ENCODE results near the gene NAP1L1. TPM values are rescaled to one million over a fixed set of nuclear protein-coding genes. Genes with fewer than 3 reads are reported as not detected.

The NAP1L1 gene
- total RNA-seq, 4 donors from 2014 or later, result 389 to 540 (median 445) TPM

DNA sequence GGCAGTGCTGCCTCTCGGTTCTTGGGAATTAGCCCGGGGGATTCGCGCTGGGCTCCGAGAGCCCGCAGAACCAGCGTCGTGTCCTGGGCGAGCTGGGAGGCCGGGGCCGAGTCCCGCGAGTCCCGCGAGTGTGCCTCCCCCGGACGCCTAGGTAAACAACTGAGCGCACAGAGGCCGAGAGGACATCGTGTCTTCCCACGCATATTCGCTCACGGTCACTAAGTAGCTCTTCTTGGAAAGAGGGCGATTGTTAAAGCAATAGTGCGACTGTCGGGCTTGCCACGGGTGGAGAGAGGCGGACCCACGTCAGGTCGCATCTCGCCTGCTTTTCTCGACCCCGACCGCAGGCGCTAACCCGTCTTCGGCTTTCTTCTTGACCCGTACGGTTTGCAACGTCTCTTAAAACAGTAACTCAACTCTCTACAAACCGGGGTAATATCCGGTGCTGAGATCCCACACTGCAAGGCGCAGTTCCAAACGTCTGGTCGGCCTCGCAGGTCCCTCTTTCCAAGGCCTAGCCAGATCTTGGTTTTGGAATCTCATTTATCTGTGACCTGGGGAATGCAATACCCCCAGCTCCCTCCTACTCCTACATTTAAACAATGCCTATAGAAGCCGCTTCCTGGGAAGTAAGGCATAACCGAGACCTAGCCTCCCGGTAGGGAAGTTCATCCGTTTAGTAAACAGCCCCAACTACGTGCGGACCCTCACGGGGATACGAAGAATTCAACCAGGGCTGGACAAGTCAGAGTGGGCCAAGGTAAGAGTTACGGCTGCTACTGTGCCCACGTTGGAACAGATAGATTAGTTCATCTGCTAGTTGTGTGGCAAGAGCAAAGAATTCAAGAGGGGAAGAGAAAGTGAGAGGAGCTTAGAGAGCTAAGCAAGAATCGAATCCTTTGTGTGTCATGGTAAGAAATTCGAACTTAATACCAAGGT, 52.2 kb downstream of the NAP1L1 start:
- intact Hi-C loops (cut with DNase I), result loop anchor here (5.0 to 10.0 kb wide), 3 partner anchors 55 to 315 kb away; partner anchors contain the start of gene BBS10
- Histone ChIP-seq H3K9me3 (no peaks in the 10 kb centered on the region), H3K36me3 (no peaks in the 10 kb centered on the region), H3K27ac (replicated peaks in 1 of 4) (peak overlapping the region; percentile 93 to 97 (median 96)), H3K4me1 (peaks cover 0 to 45% (median 37%) of the 10 kb centered on the region in 4 donors), H3K27me3 (no peaks in the 10 kb centered on the region), H3K4me3 (peak overlapping the region; percentile 68 to 86 (median 80))
- WGBS, result 11% methylated on average over 39 of the region's 58 CpGs
- DNase-seq (ENCODE audit: extremely low spot score), result peak; percentile 93
- TF ChIP-seq EP300 (IDR thresholded peaks at IDR 0.05), result no peak
- no peak for TF ChIP-seq POLR2A (IDR thresholded peaks at IDR 0.05; ENCODE audit: low read depth)
- no peak for TF ChIP-seq CTCF (IDR thresholded peaks at IDR 0.05)
- no peak for TF ChIP-seq POLR2AphosphoS5 (IDR thresholded peaks at IDR 0.05)

- Histone ChIP-seq H3K4me1 (peaks cover 0 to 37% (median 34%) of the 10 kb centered on the region in 4 donors), H3K4me3 (peak within 1 kb of the TSS; percentile 68 to 86 (median 80)), H3K36me3 (no peaks in the 10 kb centered on the region), H3K27me3 (no peaks in the 10 kb centered on the region), H3K9me3 (no peaks in the 10 kb centered on the region), H3K27ac (replicated peaks in 1 of 4) (peak within 1 kb of the TSS; percentile 93 to 97 (median 96))
- peak; percentile 98 for DNase-seq (ENCODE audit: extremely low spot score)
- WGBS, result 2% methylated on average over 10 of the region's 67 CpGs
- intact Hi-C loops (cut with DNase I), result loop anchor here (5.0 to 10.0 kb wide), 3 partner anchors 54 to 316 kb away; partner anchors contain the start of gene BBS10
- peak; percentile 44 for TF ChIP-seq POLR2A (IDR thresholded peaks at IDR 0.05; ENCODE audit: low read depth)
- TF ChIP-seq POLR2AphosphoS5 (IDR thresholded peaks at IDR 0.05), result peak; percentile 89 to 93
- TF ChIP-seq EP300 (IDR thresholded peaks at IDR 0.05), result no peak
- TF ChIP-seq CTCF (IDR thresholded peaks at IDR 0.05), result peak; percentile 27 to 68 (median 62)
Observed at GRCh38 chr12:76031414-76032042, 53.0 kb downstream of the NAP1L1 start, which contains the start of gene PHLDA1. TSS of gene PHLDA1 (minus strand) at chr12:76031776.

- peak overlapping the region; percentile 68 to 86 (median 80) for H3K4me3 ChIP-seq
- TF ChIP-seq CTCF (IDR thresholded peaks at IDR 0.05), result no peak
- peak overlapping the region; percentile 93 to 97 (median 96) for H3K27ac ChIP-seq (replicated peaks in 1 of 4)
- H3K4me1 ChIP-seq, result peaks cover 0 to 37% (median 36%) of the 10 kb centered on the region in 4 donors
- intact Hi-C loops (cut with DNase I), result loop anchor here (5.0 to 10.0 kb wide), 3 partner anchors 54 to 316 kb away; partner anchors contain the start of gene BBS10
- no CpG with 5 or more reads among the region's 26 CpGs for WGBS
- H3K27me3 ChIP-seq, result no peaks in the 10 kb centered on the region
- H3K36me3 ChIP-seq, result no peaks in the 10 kb centered on the region
- H3K9me3 ChIP-seq, result no peaks in the 10 kb centered on the region
- DNase-seq (ENCODE audit: extremely low spot score), result no peak
Observed at GRCh38 chr12:76031081-76031413, 53.4 kb downstream of the NAP1L1 start.

DNA sequence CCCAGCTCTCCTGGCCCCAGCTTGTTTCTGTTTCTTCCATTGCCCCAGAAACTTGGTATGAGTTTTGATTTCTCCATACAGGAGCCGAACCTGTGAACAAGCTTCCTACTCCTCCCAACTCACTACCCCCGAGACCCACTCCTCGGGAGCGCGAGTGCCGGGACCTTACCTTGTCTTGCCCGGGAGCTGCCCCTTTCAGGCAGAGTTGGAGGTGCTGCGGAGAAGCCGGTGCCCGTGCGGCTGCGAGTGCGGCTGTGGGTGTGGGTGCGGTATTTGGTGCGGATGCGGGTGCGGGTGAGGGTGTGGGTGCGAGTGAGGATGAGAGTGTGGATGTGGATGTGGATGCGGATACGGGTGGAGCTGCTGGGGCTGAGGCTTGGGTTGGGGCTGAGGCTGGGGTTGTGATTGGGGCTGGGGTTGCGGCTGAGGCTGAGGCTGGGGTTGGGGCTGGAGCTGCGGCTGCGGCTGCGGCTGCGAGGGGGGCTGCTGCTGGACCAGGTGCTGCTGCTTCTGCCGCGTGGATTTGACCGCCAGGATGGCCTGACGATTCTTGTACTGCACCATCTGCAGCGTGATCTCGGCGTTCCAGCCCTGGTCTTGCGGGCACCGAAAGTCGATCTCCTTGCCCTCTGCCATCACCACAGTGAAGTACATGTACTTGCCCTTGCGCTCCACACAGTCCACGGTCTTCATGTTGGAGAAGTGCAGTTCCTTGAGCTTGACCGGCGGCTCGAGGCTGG, 54.0 kb downstream of the NAP1L1 start:
- peaks cover 0 to 37% (median 36%) of the 10 kb centered on the region in 4 donors for H3K4me1 ChIP-seq
- no peak for TF ChIP-seq CTCF (IDR thresholded peaks at IDR 0.05)
- TF ChIP-seq POLR2AphosphoS5 (IDR thresholded peaks at IDR 0.05), result no peak
- H3K36me3 ChIP-seq, result no peaks in the 10 kb centered on the region
- intact Hi-C loops (cut with DNase I), result loop anchor here (5.0 to 10.0 kb wide), 3 partner anchors 53 to 317 kb away; partner anchors contain the start of gene BBS10
- H3K27ac ChIP-seq (replicated peaks in 1 of 4), result peak overlapping the region; percentile 93 to 97 (median 96)
- no peaks in the 10 kb centered on the region for H3K27me3 ChIP-seq
- peak overlapping the region; percentile 68 to 86 (median 80) for H3K4me3 ChIP-seq
- H3K9me3 ChIP-seq, result no peaks in the 10 kb centered on the region
- DNase-seq (ENCODE audit: extremely low spot score), result peak; percentile 93
- WGBS, result 1% methylated on average over 21 of the region's 40 CpGs

All from esophagus muscularis mucosa (tissue), 4 donors.